HL-60/S4 (cell line): ENCODE data around the gene NMS.

ENCODE experiments used
- in situ Hi-C: fragments of 300-500 bp; cut with MboI; formaldehyde crosslinking; loops from 2 replicates; pipeline ENCODE4 v1.14.3; 2022; ENCODE audit warnings: low sequenced_read_pairs

The NMS gene

GRCh38 chr2:100483895-100484294 is 13.6 kb downstream of the NMS start:
- in situ Hi-C loops, result no loop called here

DNA sequence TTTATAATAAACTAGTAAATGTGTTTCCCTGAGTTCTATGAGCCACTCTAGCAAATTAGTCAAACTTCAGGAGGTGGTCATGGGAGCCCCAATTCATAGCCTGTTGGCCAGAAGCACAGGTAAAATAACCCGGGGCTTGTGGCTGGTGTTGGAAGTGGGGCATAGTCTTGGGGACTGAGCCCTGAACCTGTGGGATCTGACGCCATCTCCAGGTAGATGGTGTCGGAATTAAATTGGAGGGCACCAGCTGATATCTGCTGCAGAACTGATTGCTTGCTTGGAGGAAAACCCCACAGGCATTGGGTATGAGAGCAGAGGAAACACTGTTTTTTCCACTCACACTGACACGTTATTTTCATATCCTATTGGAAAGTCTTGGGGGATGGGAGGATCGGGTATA is 14.1 kb downstream of the NMS start:
- in situ Hi-C loops, result no loop called here

DNA sequence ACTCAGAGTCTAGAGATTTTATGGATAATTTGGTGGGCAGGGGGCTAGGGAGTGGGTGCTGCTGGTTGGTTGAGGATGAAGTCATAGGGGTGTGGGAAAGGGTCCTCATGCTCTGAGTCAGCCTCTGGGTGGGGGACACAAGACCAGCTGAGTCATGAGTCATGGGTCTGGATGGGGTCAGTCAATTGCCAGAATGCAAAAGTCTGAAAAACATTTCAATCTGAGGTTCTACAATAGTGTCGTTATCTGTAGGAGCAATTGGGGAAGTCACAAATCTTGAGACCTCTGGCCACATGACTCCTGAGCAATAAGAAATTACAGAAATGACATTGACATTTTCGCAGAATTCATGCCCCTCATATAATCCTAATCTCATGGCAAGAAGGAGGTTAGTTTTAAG is 15.1 kb downstream of the NMS start:
- in situ Hi-C loops, result no loop called here

DNA sequence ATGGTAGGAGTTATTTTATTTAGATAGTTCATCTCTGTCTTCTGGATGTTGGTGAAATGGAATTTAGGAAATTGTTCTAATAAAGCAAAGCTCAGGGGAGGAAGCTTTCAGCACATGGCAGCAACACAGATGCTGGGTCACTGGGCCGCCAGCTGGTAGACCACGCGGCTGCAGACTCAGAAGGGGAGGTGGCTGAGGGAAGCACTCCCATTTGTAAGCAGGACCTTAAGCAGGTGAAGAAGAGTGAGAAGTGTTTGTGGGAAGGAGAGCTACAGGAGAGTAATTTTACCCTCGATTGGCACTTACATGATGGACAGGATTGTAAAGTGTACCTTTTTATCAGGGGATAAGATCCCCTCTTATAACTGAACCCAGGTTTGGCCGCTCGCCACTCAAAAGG is 24.4 kb downstream of the NMS start:
- in situ Hi-C loops, result no loop called here

DNA sequence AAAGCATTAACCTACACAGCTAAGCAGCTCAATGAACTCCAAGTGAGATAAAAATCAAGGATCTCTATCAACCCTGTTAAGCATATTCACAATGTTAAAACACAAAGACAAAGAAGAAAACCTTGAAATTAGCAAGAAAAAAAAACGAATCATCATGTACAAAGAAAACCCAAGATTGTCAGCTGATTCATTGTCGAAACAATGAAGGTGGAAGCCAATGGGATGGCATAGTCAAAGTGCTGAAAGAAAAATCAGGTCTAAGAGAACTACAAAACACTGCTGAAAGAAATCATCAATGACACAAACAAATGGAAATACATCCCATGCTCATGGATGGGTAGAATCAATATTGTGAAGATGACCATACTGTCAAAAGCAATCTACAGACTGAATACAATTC is 32.5 kb downstream of the NMS start:
- in situ Hi-C loops, result no loop called here

- in situ Hi-C loops, result no loop called here
Observed at GRCh38 chr2:100504542-100504941, 34.3 kb downstream of the NMS start.

DNA sequence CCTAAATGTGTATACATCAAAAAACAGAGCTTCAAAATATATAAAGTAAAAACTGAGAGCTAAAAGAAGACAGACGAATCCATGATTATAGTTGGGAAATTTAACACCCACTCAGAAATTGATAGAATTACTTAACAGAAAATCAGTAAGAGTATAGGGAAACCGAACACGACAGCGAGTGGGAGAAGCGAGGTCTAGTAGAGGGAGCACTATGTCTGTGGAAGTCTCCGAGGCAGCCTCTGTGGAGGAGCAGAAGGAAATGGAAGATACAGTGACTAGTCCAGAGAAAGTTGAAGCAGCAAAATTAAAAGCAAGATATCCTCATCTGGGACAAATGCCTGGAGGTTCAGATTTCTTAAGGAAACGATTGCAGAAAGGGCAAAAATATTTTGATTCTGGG is 38.8 kb downstream of the NMS start:
- in situ Hi-C loops, result no loop called here

GRCh38 chr2:100513650-100514049 is 43.4 kb downstream of the NMS start:
- in situ Hi-C loops, result no loop called here

- in situ Hi-C loops, result no loop called here
Observed at GRCh38 chr2:100517556-100517955, 47.3 kb downstream of the NMS start.

DNA sequence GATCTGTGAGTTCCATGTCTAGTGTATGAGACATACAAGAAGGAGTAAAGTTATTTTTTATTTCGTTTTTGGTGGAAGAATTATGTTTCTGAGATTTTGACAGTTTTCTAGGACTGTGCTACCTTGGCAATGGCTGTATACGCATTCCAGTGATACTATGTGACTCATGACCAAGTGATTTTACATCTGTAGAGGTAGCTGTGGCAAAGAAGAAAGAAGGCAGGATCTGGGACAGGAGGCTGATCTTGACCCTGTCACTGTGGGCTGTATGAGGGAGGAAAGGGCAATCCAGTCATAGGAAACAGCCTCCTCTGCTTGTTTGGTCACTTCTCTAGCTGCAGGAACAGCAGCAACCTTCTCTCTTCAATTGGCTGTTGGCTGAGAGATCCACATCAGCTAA is 48.5 kb downstream of the NMS start:
- in situ Hi-C loops, result no loop called here

GRCh38 chr2:100520224-100520623 is 49.9 kb downstream of the NMS start:
- in situ Hi-C loops, result no loop called here

DNA sequence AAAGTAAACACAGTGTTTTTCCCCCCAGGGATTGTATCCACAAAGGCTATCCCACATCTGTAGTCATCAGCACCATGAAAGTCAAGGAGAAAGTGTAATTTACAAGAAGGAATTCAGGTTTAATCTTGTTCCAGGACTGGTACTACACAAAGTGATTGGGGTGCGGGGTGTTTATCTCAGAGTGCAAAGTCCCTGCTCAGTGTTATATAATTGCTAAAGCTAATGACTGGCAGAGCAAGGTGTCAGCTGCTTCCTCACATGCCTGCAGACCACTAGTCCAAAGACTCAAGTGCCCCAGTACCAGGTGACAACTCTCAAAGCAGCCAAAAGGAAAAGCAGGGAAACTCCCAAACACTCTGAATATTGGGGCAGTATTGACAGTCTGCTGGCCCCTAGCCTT is 52.1 kb downstream of the NMS start:
- in situ Hi-C loops, result no loop called here

GRCh38 chr2:100524331-100524730 is 54.0 kb downstream of the NMS start:
- in situ Hi-C loops, result no loop called here

- in situ Hi-C loops, result no loop called here
Observed at GRCh38 chr2:100526868-100527267, 56.6 kb downstream of the NMS start.

DNA sequence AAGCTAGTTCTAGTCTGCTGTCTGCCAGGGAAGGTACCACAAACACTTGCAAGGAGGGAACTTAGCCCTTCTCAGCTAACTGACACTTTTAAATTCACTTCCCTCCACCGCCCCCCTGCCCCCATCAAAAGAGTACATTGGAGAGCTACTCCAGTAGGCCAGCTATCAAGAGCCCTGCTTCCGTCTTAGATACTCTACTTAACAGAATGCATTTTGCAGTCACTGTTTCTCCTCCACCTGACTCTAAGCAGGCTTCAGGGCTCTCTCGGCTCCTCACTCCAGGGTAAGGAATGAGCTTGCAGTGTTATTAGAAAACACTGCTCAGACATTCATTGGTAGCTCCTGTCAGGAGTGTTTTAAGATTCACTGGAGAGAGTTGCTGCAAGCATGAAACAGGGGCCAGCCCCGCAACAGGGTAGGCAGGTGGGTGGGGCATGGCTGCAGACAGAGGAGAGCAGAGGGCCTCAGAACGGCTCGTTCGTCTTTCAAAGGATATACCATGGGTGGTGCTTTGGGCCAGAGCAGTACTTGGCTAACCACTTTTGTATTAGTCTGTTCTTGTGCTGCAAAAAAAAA is 57.2 kb downstream of the NMS start:
- in situ Hi-C loops, result no loop called here

- in situ Hi-C loops, result no loop called here
Observed at GRCh38 chr2:100529176-100529575, 58.9 kb downstream of the NMS start.

DNA sequence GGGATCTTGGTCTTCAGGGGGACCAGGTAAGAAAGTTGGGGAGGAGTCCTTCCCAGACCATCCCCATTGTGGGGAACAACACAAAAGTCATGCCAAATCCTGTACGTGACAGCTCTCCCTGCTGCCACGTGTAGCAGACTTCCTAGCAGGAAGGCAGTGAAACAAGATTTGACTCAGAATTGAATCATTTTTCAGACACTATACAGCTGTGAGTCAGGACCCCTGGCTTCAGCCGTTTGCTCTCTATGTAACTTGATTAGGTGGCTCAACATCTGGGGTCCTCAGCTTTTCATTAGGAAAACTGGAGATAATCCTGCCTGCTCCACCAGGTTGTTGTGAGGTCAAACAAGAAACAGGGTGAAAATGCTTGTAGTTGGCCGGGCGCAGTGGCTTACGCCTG is 59.6 kb downstream of the NMS start:
- in situ Hi-C loops, result no loop called here
